ENCODE measurements around the gene MLH1.
"Not testable (repeated sequence)": the region's sequence is repeated elsewhere in the genome, so short reads cannot be mapped to it uniquely, and the experiment has no call there.

Gene MLH1

GRCh38 chr3:37039161-37039846 is 46.0 kb downstream of the MLH1 start:
- DNase-seq = no peak

GRCh38 chr3:37040231-37040630 is 46.9 kb downstream of the MLH1 start:
- no peak for DNase-seq

GRCh38 chr3:37041546-37042195 is 48.4 kb downstream of the MLH1 start:
- DNase-seq = no peak

- DNase-seq = not testable (repeated sequence)
Measured at GRCh38 chr3:37042712-37043111, 49.4 kb downstream of the MLH1 start.

- DNase-seq = no peak
Measured at GRCh38 chr3:37050282-37050681, 57.0 kb downstream of the MLH1 start.

- DNase-seq = no peak
Measured at GRCh38 chr3:37052860-37053259, 59.5 kb downstream of the MLH1 start.

GRCh38 chr3:37053337-37053736 is 60.0 kb downstream of the MLH1 start:
- no peak for DNase-seq

- DNase-seq = no peak
Measured at GRCh38 chr3:37053753-37054152, 60.4 kb downstream of the MLH1 start.

GRCh38 chr3:37054370-37054769 is 61.1 kb downstream of the MLH1 start:
- no peak for DNase-seq

GRCh38 chr3:37055077-37055476 is 61.8 kb downstream of the MLH1 start:
- not testable (repeated sequence) for DNase-seq

GRCh38 chr3:37056826-37057225 is 63.5 kb downstream of the MLH1 start:
- no peak for DNase-seq

GRCh38 chr3:37058117-37058516 is 64.8 kb downstream of the MLH1 start:
- no peak for DNase-seq

- DNase-seq = no peak
Measured at GRCh38 chr3:37064747-37065146, 71.4 kb downstream of the MLH1 start.

- no peak for DNase-seq
Measured at GRCh38 chr3:37067577-37067976, 74.3 kb downstream of the MLH1 start.

- DNase-seq = no peak
Measured at GRCh38 chr3:37068031-37068430, 74.7 kb downstream of the MLH1 start.

GRCh38 chr3:37071921-37072320 is 78.6 kb downstream of the MLH1 start:
- DNase-seq = no peak

GRCh38 chr3:37072892-37073291 is 79.6 kb downstream of the MLH1 start:
- no peak for DNase-seq

GRCh38 chr3:37074178-37074577 is 80.9 kb downstream of the MLH1 start:
- DNase-seq = no peak

- DNase-seq = no peak
Measured at GRCh38 chr3:37075955-37076354, 82.6 kb downstream of the MLH1 start.

GRCh38 chr3:37082317-37082716 is 89.0 kb downstream of the MLH1 start:
- no peak for DNase-seq

- no peak for DNase-seq
Measured at GRCh38 chr3:37086918-37087317, 93.6 kb downstream of the MLH1 start.

GRCh38 chr3:37087870-37088269 is 94.6 kb downstream of the MLH1 start:
- DNase-seq = no peak

GRCh38 chr3:37092484-37092883 is 99.2 kb downstream of the MLH1 start:
- DNase-seq = no peak

GRCh38 chr3:37093481-37093880 is 100.2 kb downstream of the MLH1 start:
- no peak for DNase-seq

GRCh38 chr3:37094636-37095035 is 101.3 kb downstream of the MLH1 start:
- DNase-seq = no peak
